Activated CD4-positive, alpha-beta memory T cell treated with anti-CD3 and anti-CD28 coated beads for 36 hours (primary cell): ENCODE data around the gene TMEM121B. TPM values are rescaled to one million over a fixed set of nuclear protein-coding genes. Genes with fewer than 3 reads are reported as not detected.

Experiments used
- total RNA-seq, 2 experiments: library from RNA; stranded (reverse); gene quantifications; one replicate each; pipeline ENCODE4 v1.2.3, GENCODE V29; 2021

The TMEM121B gene
- total RNA-seq, 2 experiments from 2014 or later, result 0.10 TPM; not detected in 1

Other genes with a start within 250 kb of the TMEM121B start
- gene GAB4, start 113.1 kb downstream of the TMEM121B start, total RNA-seq, result not detected
- gene IL17RA, start 36.4 kb downstream of the TMEM121B start, total RNA-seq, result 10 to 100 TPM; 12.5 to 14.7 TPM
- 10 to 100 TPM; 42.2 to 42.9 TPM for gene HDHD5, start 37.9 kb upstream of the TMEM121B start, total RNA-seq
- gene ADA2, start 98.1 kb upstream of the TMEM121B start, total RNA-seq, result 1 to 10 TPM; 1.5 to 2.2 TPM
- gene CECR2, start 248.1 kb upstream of the TMEM121B start, total RNA-seq, result not detected